Lower leg skin (tissue), 4 donors: ENCODE measurements around the gene STH. TPM values are rescaled to one million over a fixed set of nuclear protein-coding genes. Genes with fewer than 3 reads are reported as not detected.

Source experiments
- DNase-seq, 2 donors: peaks; one replicate each; pipeline ENCODE4 v3.0.0-alpha.2; 2019; ENCODE audit warnings: low spot score in 2 of 2
- H3K4me3 ChIP-seq: fragments of 200-600 bp; sonication (generic); 2 replicates; pipeline ENCODE4 v1.5.1; 2017; ENCODE audit warnings: mild to moderate bottlenecking, low read depth; ENCODE audit not compliant: poor library complexity, severe bottlenecking
- POLR2A ChIP-seq, 2 donors: fragments of 450-650 bp; IDR thresholded peaks; one replicate each; pipeline ENCODE4 v1.6.1; 2016 to 2017; ENCODE audit warnings: antibody characterized with exemption in 2 of 2, mild to moderate bottlenecking in 1 of 2, moderate library complexity in 1 of 2
- WGBS, 2 donors: methylation state at CpG; one replicate each; pipeline ENCODE4 v1.1.5; 2018; 5-methylcytosine and 5-hydroxymethylcytosine counted together
- intact Hi-C: fragments of 100-400 bp; cut with DNase I; formaldehyde crosslinking; loops from one replicate; pipeline ENCODE4 v1.15.0; 2023; ENCODE audit warnings: low total_unique reads
- total RNA-seq, 4 donors: library from RNA; depleted of rRNA; stranded (reverse); fragments of >200 nt; gene quantifications; one replicate each; pipeline ENCODE4 v1.1.0, GENCODE V29; 2016
- TF ChIP-seq, protein P1 (sequence below), 3 donors: fragments of 450-650 bp; IDR thresholded peaks; one replicate each; pipeline ENCODE4 v1.5.1; 2016; ENCODE audit warnings: antibody characterized with exemption in 3 of 3, mild to moderate bottlenecking in 3 of 3, moderate library complexity in 2 of 3

The STH gene
- total RNA-seq, 4 donors from 2014 or later: not detected

DNA sequence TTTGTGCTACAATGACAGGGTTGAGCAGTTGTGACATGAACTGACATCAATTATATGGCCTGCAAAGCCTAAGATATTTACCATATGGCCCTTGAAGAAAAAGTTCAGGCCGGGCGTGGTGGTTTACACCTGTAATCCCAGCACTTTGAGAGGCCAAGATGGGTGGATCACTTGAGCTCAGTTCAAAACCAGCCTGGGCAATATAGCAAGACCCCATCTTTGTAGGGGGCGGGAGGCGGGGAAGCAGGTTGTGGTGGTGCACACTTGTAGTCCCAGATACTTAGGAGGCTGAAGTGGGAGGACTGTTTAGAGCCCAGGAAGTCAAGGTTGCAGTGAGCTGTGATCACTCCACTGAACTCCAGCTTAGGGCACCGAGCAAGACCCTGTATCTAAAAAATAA lies 48.3 kb downstream of the STH start:
- no peak overlapping the region for H3K4me3 ChIP-seq
- DNase-seq: no peak
- intact Hi-C loops: no loop called here
- TF ChIP-seq POLR2A (IDR thresholded peaks at IDR 0.05): no peak
- TF ChIP-seq, protein P1, sequence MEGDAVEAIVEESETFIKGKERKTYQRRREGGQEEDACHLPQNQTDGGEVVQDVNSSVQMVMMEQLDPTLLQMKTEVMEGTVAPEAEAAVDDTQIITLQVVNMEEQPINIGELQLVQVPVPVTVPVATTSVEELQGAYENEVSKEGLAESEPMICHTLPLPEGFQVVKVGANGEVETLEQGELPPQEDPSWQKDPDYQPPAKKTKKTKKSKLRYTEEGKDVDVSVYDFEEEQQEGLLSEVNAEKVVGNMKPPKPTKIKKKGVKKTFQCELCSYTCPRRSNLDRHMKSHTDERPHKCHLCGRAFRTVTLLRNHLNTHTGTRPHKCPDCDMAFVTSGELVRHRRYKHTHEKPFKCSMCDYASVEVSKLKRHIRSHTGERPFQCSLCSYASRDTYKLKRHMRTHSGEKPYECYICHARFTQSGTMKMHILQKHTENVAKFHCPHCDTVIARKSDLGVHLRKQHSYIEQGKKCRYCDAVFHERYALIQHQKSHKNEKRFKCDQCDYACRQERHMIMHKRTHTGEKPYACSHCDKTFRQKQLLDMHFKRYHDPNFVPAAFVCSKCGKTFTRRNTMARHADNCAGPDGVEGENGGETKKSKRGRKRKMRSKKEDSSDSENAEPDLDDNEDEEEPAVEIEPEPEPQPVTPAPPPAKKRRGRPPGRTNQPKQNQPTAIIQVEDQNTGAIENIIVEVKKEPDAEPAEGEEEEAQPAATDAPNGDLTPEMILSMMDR (IDR thresholded peaks at IDR 0.05): no peak
- 97 to 98% methylated on average over 5 of the region's 5 CpGs for WGBS, 2 donors

DNA sequence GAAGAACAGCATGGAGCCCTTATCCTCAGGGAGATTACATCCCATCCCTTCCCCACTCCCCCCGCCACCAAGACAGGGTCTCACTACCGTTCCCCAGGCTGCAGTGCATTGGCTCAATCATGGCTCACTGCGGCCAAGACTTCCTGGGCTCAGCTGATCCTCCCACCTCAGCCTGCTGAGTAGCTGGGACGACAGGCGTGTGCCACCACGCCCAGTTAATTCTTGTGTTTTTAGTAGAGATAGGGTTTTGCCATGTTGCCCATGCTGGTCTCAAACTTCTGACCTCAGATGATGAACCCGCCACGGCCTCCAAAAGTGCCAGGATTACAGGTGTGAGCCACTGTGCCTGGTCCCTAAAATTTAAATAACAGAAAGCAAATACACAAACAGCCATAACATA lies 48.8 kb downstream of the STH start:
- no peak for TF ChIP-seq POLR2A (IDR thresholded peaks at IDR 0.05)
- TF ChIP-seq, protein P1 (IDR thresholded peaks at IDR 0.05): no peak
- intact Hi-C loops: no loop called here
- WGBS, 2 donors: 81 to 90% methylated on average over 8 of the region's 8 CpGs
- H3K4me3 ChIP-seq: no peak overlapping the region
- no peak for DNase-seq

Other genes starting within 250 kb of the STH start
- 1 to 10 TPM in 3 of 4 donors, under 1 TPM in 1; 0.25 to 3.7 (median 1.5) TPM for gene CRHR1, start 214.9 kb upstream of the STH start, total RNA-seq
- not detected for gene SPPL2C, start 154.4 kb upstream of the STH start, total RNA-seq
- gene MAPT, start 104.7 kb upstream of the STH start, total RNA-seq: 1 to 10 TPM; 4.1 to 7.6 (median 6.2) TPM
- gene KANSL1, start 194.2 kb downstream of the STH start, total RNA-seq: 100 to 1,000 TPM in 1 of 4 donors, 10 to 100 TPM in 3; 53.8 to 107 (median 60.6) TPM